HG02885 (cell line): Measurements from ENCODE around the gene ASB16.
A peak's percentile ranks its signal among the peaks of the same experiment; 100 is the strongest.

Experiments used
- ATAC-seq: cut with Tn5 transposase; IDR thresholded peaks from one replicate; pipeline ENCODE4 v1.9.1; 2021; ENCODE audit warnings: mild to moderate bottlenecking; ENCODE audit not compliant: unreplicated experiment, poor library complexity

ASB16 gene

GRCh38 chr17:44220213-44221083, 49.9 kb downstream of the ASB16 start:
- ATAC-seq: peak; percentile 2

- no peak for ATAC-seq
These were observed 50.8 kb downstream of the ASB16 start for GRCh38 chr17:44221084-44221861.

GRCh38 chr17:44221862-44222111, 51.3 kb downstream of the ASB16 start:
- no peak for ATAC-seq

- ATAC-seq: no peak
These were observed 51.8 kb downstream of the ASB16 start for GRCh38 chr17:44222112-44222869.

- no peak for ATAC-seq
These were observed 53.1 kb downstream of the ASB16 start for GRCh38 chr17:44223541-44224071.
